IMR-90 (cell line): ENCODE data around the gene KRTAP12-2. TPM values are rescaled to one million over a fixed set of nuclear protein-coding genes. Genes with fewer than 3 reads are reported as not detected.

ENCODE experiments used
- ATAC-seq: fragments of 200-7000 bp; cut with Tn5 transposase; 2 replicates; pipeline ENCODE4 v1.9.1; 2020; ENCODE audit warnings: low read depth, mild to moderate bottlenecking, moderate library complexity
- BruUV-seq: library from RNA; stranded (reverse); fragments of 400-500 nt; replicated peaks from 2 replicates; lab custom pipeline; 2021; lab: Mats Ljungman, UMichigan
- CTCF ChIA-PET: fragments of 300-600 bp; formaldehyde crosslinking; extraction: SDS; loops from one replicate; lab custom pipeline; 2021; ENCODE audit warnings: antibody characterized with exemption; lab: Yijun Ruan, JAX
- POLR2A ChIA-PET: fragments of 300-600 bp; sonication (Branson Sonifier 250); formaldehyde crosslinking; loops from one replicate; lab custom pipeline; 2022; ENCODE audit warnings: antibody characterized with exemption; ENCODE audit not compliant: unreplicated experiment; lab: Charles Lee
- DNase-seq: peaks from one replicate; pipeline ENCODE4 v3.0.0; 2013
- H2AFZ ChIP-seq: replicated peaks from 2 replicates; pipeline ENCODE3; 2013; ENCODE audit warnings: low read length, mild to moderate bottlenecking; ENCODE audit not compliant: poor library complexity
- H2AK5ac ChIP-seq: 2 replicates; pipeline ENCODE4 v1.6.1; 2013; ENCODE audit warnings: low read depth, low read length, inconsistent platforms
- H2AK9ac ChIP-seq: replicated peaks from 2 replicates; pipeline ENCODE3; 2013; ENCODE audit warnings: mild to moderate bottlenecking, low read depth, low read length, moderate library complexity; ENCODE audit not compliant: poor library complexity
- H2BK120ac ChIP-seq: 2 replicates; pipeline ENCODE4 v1.6.1; 2013; ENCODE audit warnings: low read depth, low read length, inconsistent platforms
- H2BK15ac ChIP-seq: 3 replicates; pipeline ENCODE4 v1.6.1; 2013; ENCODE audit warnings: low read depth, low read length, inconsistent platforms
- H2BK20ac ChIP-seq: 2 replicates; pipeline ENCODE4 v1.6.1; 2013; ENCODE audit warnings: low read depth, mild to moderate bottlenecking, inconsistent platforms, low read length, moderate library complexity
- H2BK5ac ChIP-seq: 2 replicates; pipeline ENCODE4 v1.6.1; 2013; ENCODE audit warnings: mild to moderate bottlenecking, low read depth, low read length, inconsistent platforms; ENCODE audit not compliant: poor library complexity, severe bottlenecking
- H3K14ac ChIP-seq: replicated peaks from 2 replicates; pipeline ENCODE4 v1.6.1; 2013; ENCODE audit warnings: low read depth, low read length, inconsistent platforms
- H3K18ac ChIP-seq: 2 replicates; pipeline ENCODE4 v1.6.1; 2013; ENCODE audit warnings: low read depth, low read length, control low read depth
- H3K23ac ChIP-seq: 2 replicates; pipeline ENCODE4 v1.6.1; 2013; ENCODE audit warnings: low read depth, low read length, inconsistent platforms
- H3K27ac ChIP-seq: 2 replicates; pipeline ENCODE4 v1.5.1; 2013; ENCODE audit warnings: mild to moderate bottlenecking, control low read depth, low read length; ENCODE audit not compliant: insufficient read depth
- H3K27me3 ChIP-seq: 2 replicates; pipeline ENCODE4 v1.6.1; 2013; ENCODE audit warnings: low read length; ENCODE audit not compliant: control insufficient read depth, insufficient read depth
- H3K36me3 ChIP-seq: 2 replicates; pipeline ENCODE4 v1.6.1; 2013; ENCODE audit warnings: low read length, mixed read lengths; ENCODE audit not compliant: control insufficient read depth, insufficient read depth
- H3K4ac ChIP-seq: 2 replicates; pipeline ENCODE4 v1.6.1; 2013; ENCODE audit warnings: low read depth, low read length, inconsistent platforms
- H3K4me1 ChIP-seq: 2 replicates; pipeline ENCODE4 v1.6.1; 2013; ENCODE audit warnings: low read length, mixed read lengths; ENCODE audit not compliant: control insufficient read depth, insufficient read depth
- H3K4me2 ChIP-seq: 2 replicates; pipeline ENCODE4 v1.6.1; 2013; ENCODE audit warnings: low read depth, mild to moderate bottlenecking, control low read depth, low read length, moderate library complexity
- H3K4me3 ChIP-seq: 2 replicates; pipeline ENCODE4 v1.5.1; 2013; ENCODE audit warnings: low read depth, mild to moderate bottlenecking, control low read depth, low read length, moderate library complexity; ENCODE audit not compliant: insufficient read depth
- H3K56ac ChIP-seq: 2 replicates; pipeline ENCODE4 v1.6.1; 2013; ENCODE audit warnings: low read length, inconsistent platforms; ENCODE audit not compliant: insufficient read depth; ENCODE audit errors: extremely low read depth
- H3K79me1 ChIP-seq, 2 experiments: 2 replicates each; pipeline ENCODE4 v1.6.1; 2013; ENCODE audit warnings: low read length in 2 of 2, inconsistent platforms in 1 of 2, low read depth in 1 of 2
- H3K9ac ChIP-seq: 2 replicates; pipeline ENCODE4 v1.6.1; 2013; ENCODE audit warnings: low read depth, low read length, control low read depth
- H3K9me1 ChIP-seq: 2 replicates; pipeline ENCODE4 v1.6.1; 2013; ENCODE audit warnings: low read length, inconsistent platforms; ENCODE audit not compliant: insufficient read depth
- H3K9me3 ChIP-seq: 2 replicates; pipeline ENCODE4 v1.6.1; 2013; ENCODE audit warnings: low read length; ENCODE audit not compliant: control insufficient read depth, insufficient read depth
- H4K20me1 ChIP-seq: 2 replicates; pipeline ENCODE4 v1.6.1; 2013; ENCODE audit warnings: low read length, inconsistent platforms; ENCODE audit not compliant: insufficient read depth
- H4K5ac ChIP-seq: 2 replicates; pipeline ENCODE4 v1.6.1; 2013; ENCODE audit warnings: mild to moderate bottlenecking, low read depth, low read length, control low read depth
- H4K8ac ChIP-seq, 2 experiments: 2 replicates each; pipeline ENCODE4 v1.6.1; 2013; ENCODE audit warnings: low read depth in 2 of 2, low read length in 2 of 2, control low read depth in 1 of 2, inconsistent platforms in 1 of 2
- H4K91ac ChIP-seq: 2 replicates; pipeline ENCODE4 v1.6.1; 2013; ENCODE audit warnings: low read depth, low read length, inconsistent platforms; ENCODE audit not compliant: insufficient read depth
- CHD1 ChIP-seq: IDR thresholded peaks from 2 replicates; pipeline ENCODE4 v1.6.1; 2012; ENCODE audit warnings: low read depth, low read length, improper control_type of control experiment
- CTCF ChIP-seq: conservative IDR thresholded peaks from 2 replicates; pipeline ENCODE4 v1.5.1; 2012; ENCODE audit warnings: mild to moderate bottlenecking, low read depth, low read length, improper control_type of control experiment
- MAFK ChIP-seq: IDR thresholded peaks from 2 replicates; pipeline ENCODE4 v1.6.1; 2012; ENCODE audit warnings: low read depth, low read length, improper control_type of control experiment
- MAZ ChIP-seq: IDR thresholded peaks from 2 replicates; pipeline ENCODE4 v1.6.1; 2012; ENCODE audit warnings: low read depth, mild to moderate bottlenecking, low read length, improper control_type of control experiment, moderate library complexity, borderline replicate concordance
- MXI1 ChIP-seq: IDR thresholded peaks from 2 replicates; pipeline ENCODE4 v1.6.1; 2012; ENCODE audit warnings: low read depth, mild to moderate bottlenecking, low read length, moderate library complexity, borderline replicate concordance
- NFE2L2 ChIP-seq: fragments of 150-350 bp; IDR thresholded peaks from 2 replicates; pipeline ENCODE4 v1.6.1; 2016; ENCODE audit warnings: low read depth, mild to moderate bottlenecking, low read length
- SMC3 ChIP-seq: fragments of 150-350 bp; IDR thresholded peaks from 2 replicates; pipeline ENCODE4 v1.6.1; 2016; ENCODE audit warnings: low read depth, mild to moderate bottlenecking, antibody characterized with exemption, low read length, moderate library complexity
- WGBS, 2 experiments: methylation state at CpG; one replicate each; pipeline versions ENCODE4 v1.1.5 to v1.1.7; 2013; ENCODE audit warnings: missing lambda C conversion rate in 2 of 2; ENCODE audit not compliant: insufficient read length in 1 of 2; ENCODE audit errors: extremely low coverage in 2 of 2; 5-methylcytosine and 5-hydroxymethylcytosine counted together
- dilution Hi-C: fragments of 300-500 bp; cut with HindIII; formaldehyde crosslinking; loops from one replicate; pipeline ENCODE4 v1.14.3; 2018; ENCODE audit warnings: low sequenced_read_pairs; ENCODE audit not compliant: unreplicated experiment
- in situ Hi-C: fragments of 300-500 bp; cut with MboI; formaldehyde crosslinking; loops from 3 replicates; pipeline ENCODE4 v1.14.3; 2019; ENCODE audit warnings: low sequenced_read_pairs, inconsistent platforms, mixed read lengths
- intact Hi-C: fragments of 100-400 bp; cut with micrococcal nuclease; formaldehyde crosslinking; loops from 2 replicates; pipeline ENCODE4 v1.10.0; 2022
- polyA plus RNA-seq, 3 experiments: library from polyadenylated mRNA; depleted of rRNA; stranded (reverse); fragments of >200 nt; gene quantifications; 2 replicates each; pipeline ENCODE4 v1.2.3, GENCODE V29; 2012; ENCODE audit warnings: low replicate concordance in 1 of 3
- total RNA-seq: library from RNA; depleted of rRNA; stranded (reverse); fragments of >200 nt; gene quantifications from 2 replicates; pipeline ENCODE4 v1.2.3, GENCODE V29; 2012
- TF ChIP-seq, protein P1 (sequence below): fragments of 150-350 bp; IDR thresholded peaks from 2 replicates; pipeline ENCODE4 v1.6.1; 2016; ENCODE audit warnings: low read depth, mild to moderate bottlenecking, low read length, moderate library complexity, borderline replicate concordance
- TF ChIP-seq, protein P2 (sequence below): fragments of 150-350 bp; IDR thresholded peaks from 2 replicates; pipeline ENCODE4 v1.6.1; 2017; ENCODE audit warnings: mild to moderate bottlenecking, antibody characterized with exemption, low read length, low read depth

Gene KRTAP12-2
- total and polyA plus RNA-seq, 2 of the 4 experiments (the other 2 are of a cell fraction), result not detected

- Histone ChIP-seq H2AFZ (no peak within 1 kb of the TSS), H3K23ac (no peak within 1 kb of the TSS), H3K4me2 (no peak within 1 kb of the TSS), H2BK20ac (no peak within 1 kb of the TSS), H2AK5ac (no peak within 1 kb of the TSS), H3K4ac (no peak within 1 kb of the TSS), H4K8ac (no peak within 1 kb of the TSS), H3K18ac (no peak within 1 kb of the TSS), H2BK120ac (no peak within 1 kb of the TSS), H3K9me3 (no peaks in the 10 kb centered on the region), H4K91ac (no peak within 1 kb of the TSS), H4K5ac (no peak within 1 kb of the TSS), H3K36me3 (no peaks in the 10 kb centered on the region), H2BK15ac (no peak within 1 kb of the TSS), H3K4me3 (no peak within 1 kb of the TSS), H3K4me1 (no peaks in the 10 kb centered on the region), H3K56ac (no peak within 1 kb of the TSS), H3K27me3 (peaks cover 30% of the 10 kb centered on the region), H3K9me1 (no peaks in the 10 kb centered on the region), H3K9ac (no peak within 1 kb of the TSS), H3K27ac (no peak within 1 kb of the TSS), H3K79me1 (no peaks in the 10 kb centered on the region), H3K14ac (no peak within 1 kb of the TSS), H2BK5ac (no peak within 1 kb of the TSS), H4K20me1 (no peaks in the 10 kb centered on the region), H2AK9ac (no peak within 1 kb of the TSS)
- DNase-seq (no peak), ATAC-seq (no peak)
- no TSS peak for BruUV-seq
- TF ChIP-seq, protein P1, sequence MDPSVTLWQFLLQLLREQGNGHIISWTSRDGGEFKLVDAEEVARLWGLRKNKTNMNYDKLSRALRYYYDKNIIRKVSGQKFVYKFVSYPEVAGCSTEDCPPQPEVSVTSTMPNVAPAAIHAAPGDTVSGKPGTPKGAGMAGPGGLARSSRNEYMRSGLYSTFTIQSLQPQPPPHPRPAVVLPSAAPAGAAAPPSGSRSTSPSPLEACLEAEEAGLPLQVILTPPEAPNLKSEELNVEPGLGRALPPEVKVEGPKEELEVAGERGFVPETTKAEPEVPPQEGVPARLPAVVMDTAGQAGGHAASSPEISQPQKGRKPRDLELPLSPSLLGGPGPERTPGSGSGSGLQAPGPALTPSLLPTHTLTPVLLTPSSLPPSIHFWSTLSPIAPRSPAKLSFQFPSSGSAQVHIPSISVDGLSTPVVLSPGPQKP, result no peak
- no peak for TF ChIP-seq CHD1
- TF ChIP-seq CTCF, result no peak
- TF ChIP-seq MXI1, result no peak
- no peak for TF ChIP-seq MAZ
- no peak for TF ChIP-seq NFE2L2
- no peak for TF ChIP-seq SMC3
- TF ChIP-seq, protein P2, sequence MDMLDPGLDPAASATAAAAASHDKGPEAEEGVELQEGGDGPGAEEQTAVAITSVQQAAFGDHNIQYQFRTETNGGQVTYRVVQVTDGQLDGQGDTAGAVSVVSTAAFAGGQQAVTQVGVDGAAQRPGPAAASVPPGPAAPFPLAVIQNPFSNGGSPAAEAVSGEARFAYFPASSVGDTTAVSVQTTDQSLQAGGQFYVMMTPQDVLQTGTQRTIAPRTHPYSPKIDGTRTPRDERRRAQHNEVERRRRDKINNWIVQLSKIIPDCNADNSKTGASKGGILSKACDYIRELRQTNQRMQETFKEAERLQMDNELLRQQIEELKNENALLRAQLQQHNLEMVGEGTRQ, result no peak
- TF ChIP-seq MAFK, result no peak
- dilution Hi-C loops, result no loop called here
- intact Hi-C loops, result no loop called here
- ChIA-PET CTCF (no interaction called here), POLR2A (no interaction called here)
- WGBS, 2 experiments, result 61% methylated on average over 3 of the region's 23 CpGs; no CpG with 5 or more reads in 1 of the 2 experiments
- in situ Hi-C loops, result no loop called here
Observed at GRCh38 chr21:44681861-44682579, 15.3 kb upstream of the KRTAP12-2 start, which contains the start of gene KRTAP12-1. Gene KRTAP12-1, minus strand, starts transcription at chr21:44682163. Its CDS starts 40 bp downstream, at chr21:44682123.
